Keratinocyte (primary cell): ENCODE results near the gene PNKD. TPM values are rescaled to one million over a fixed set of nuclear protein-coding genes. Genes with fewer than 3 reads are reported as not detected.

Experiments used
- DNase-seq: peaks from one replicate; pipeline ENCODE4 v3.0.0-alpha.2; 2011; ENCODE audit warnings: low read depth, missing footprints, low spot score
- FAIRE-seq: peaks from 2 replicates; lab custom pipeline; 2011; peaks lifted over from hg19 to GRCh38; lab: Jason Lieb, UNC
- H2AFZ ChIP-seq: 2 replicates; pipeline ENCODE4 v1.6.0; 2012; ENCODE audit warnings: low read length, control low read depth, inconsistent platforms; ENCODE audit not compliant: control insufficient read depth
- H3K27ac ChIP-seq: 2 replicates; pipeline ENCODE4 v1.5.1; 2011; ENCODE audit warnings: low read length; ENCODE audit not compliant: control insufficient read depth, insufficient read depth
- H3K27me3 ChIP-seq: 3 replicates; pipeline ENCODE4 v1.6.0; 2011; ENCODE audit warnings: low read length; ENCODE audit not compliant: control insufficient read depth, insufficient read depth; ENCODE audit errors: extremely low read depth
- H3K36me3 ChIP-seq, 2 experiments: 2 replicates in 1 of 2; 3 replicates in 1 of 2; pipeline ENCODE4 v1.5.1; 2011; ENCODE audit warnings: low read length in 2 of 2, mild to moderate bottlenecking in 1 of 2; ENCODE audit not compliant: control insufficient read depth in 2 of 2, insufficient read depth in 2 of 2; ENCODE audit errors: extremely low read depth in 1 of 2
- H3K4me1 ChIP-seq: 3 replicates; pipeline ENCODE4 v1.5.1; 2011; ENCODE audit warnings: low read length; ENCODE audit not compliant: control insufficient read depth, insufficient read depth; ENCODE audit errors: extremely low read depth
- H3K4me2 ChIP-seq: 3 replicates; pipeline ENCODE4 v1.6.0; 2011; ENCODE audit warnings: low read depth, low read length; ENCODE audit not compliant: control insufficient read depth, insufficient read depth; ENCODE audit errors: extremely low read depth
- H3K4me3 ChIP-seq, 3 experiments: fragments of 200-600 bp in 1 of 3; sonication (generic) in 1 of 3; 2 replicates in 2 of 3; 3 replicates in 1 of 3; pipeline ENCODE4 v1.5.1; 2011 to 2016; ENCODE audit warnings: low read length in 3 of 3, mild to moderate bottlenecking in 3 of 3, control low read depth in 2 of 3, inconsistent platforms in 1 of 3, low read depth in 1 of 3, mixed read lengths in 1 of 3, mixed run types in 1 of 3, moderate library complexity in 1 of 3; ENCODE audit not compliant: control insufficient read depth in 2 of 3, insufficient read depth in 2 of 3; ENCODE audit errors: extremely low read depth in 1 of 3
- H3K79me2 ChIP-seq: 2 replicates; pipeline ENCODE4 v1.6.0; 2012; ENCODE audit warnings: low read length; ENCODE audit not compliant: control insufficient read depth, insufficient read depth
- H3K9ac ChIP-seq: 3 replicates; pipeline ENCODE4 v1.6.0; 2011; ENCODE audit warnings: low read length; ENCODE audit not compliant: control insufficient read depth, insufficient read depth; ENCODE audit errors: extremely low read depth
- H3K9me1 ChIP-seq: 3 replicates; pipeline ENCODE4 v1.6.0; 2011; ENCODE audit warnings: low read length; ENCODE audit not compliant: control insufficient read depth, insufficient read depth; ENCODE audit errors: extremely low read depth
- H3K9me3 ChIP-seq: 2 replicates; pipeline ENCODE4 v1.5.1; 2012; ENCODE audit warnings: low read depth, low read length; ENCODE audit not compliant: control insufficient read depth
- H4K20me1 ChIP-seq: 3 replicates; pipeline ENCODE4 v1.6.0; 2011; ENCODE audit warnings: low read length; ENCODE audit not compliant: control insufficient read depth, insufficient read depth; ENCODE audit errors: extremely low read depth
- EZH2 ChIP-seq: IDR thresholded peaks from one replicate; pipeline ENCODE4 v1.6.1; 2012; ENCODE audit warnings: inconsistent platforms, mild to moderate bottlenecking, low read length, moderate library complexity
- dilution Hi-C: fragments of 300-500 bp; cut with MboI; formaldehyde crosslinking; loops from one replicate; pipeline ENCODE4 v1.7.0; 2020; ENCODE audit warnings: low sequenced_read_pairs; ENCODE audit not compliant: extremely low pct_ligation_motif_present
- polyA plus RNA-seq, 5 experiments: library from polyadenylated mRNA; depleted of rRNA in 3 of 5; stranded (reverse) in 3 of 5; stranded (forward) in 1 of 5; unstranded in 1 of 5; fragments of >200 nt; gene quantifications; 1 replicate in 1 of 5; 2 replicates in 3 of 5; 3 replicates in 1 of 5; pipeline versions ENCODE4 v1.2.1 to v1.2.3, GENCODE V29; 2011 to 2012; ENCODE audit warnings: missing spikeins in 2 of 5, low read depth in 1 of 5, low replicate concordance in 1 of 5
- TF ChIP-seq, protein P1 (sequence below), 3 experiments: IDR thresholded peaks in 1 of 3; conservative IDR thresholded peaks in 1 of 3; optimal IDR thresholded peaks in 1 of 3; 2 replicates in 2 of 3; 3 replicates in 1 of 3; pipeline versions ENCODE3 to v1.5.1; 2011; ENCODE audit warnings: low read length in 3 of 3, mild to moderate bottlenecking in 3 of 3, moderate library complexity in 2 of 3, control low read depth in 1 of 3, inconsistent platforms in 1 of 3; ENCODE audit not compliant: insufficient read depth in 2 of 3; ENCODE audit errors: extremely low read depth in 1 of 3

Gene PNKD
- polyA plus RNA-seq, 1 donor (not counting 4 experiments of a cell fraction or from before 2014, with no cell fraction given), result 22.8 TPM

DNA sequence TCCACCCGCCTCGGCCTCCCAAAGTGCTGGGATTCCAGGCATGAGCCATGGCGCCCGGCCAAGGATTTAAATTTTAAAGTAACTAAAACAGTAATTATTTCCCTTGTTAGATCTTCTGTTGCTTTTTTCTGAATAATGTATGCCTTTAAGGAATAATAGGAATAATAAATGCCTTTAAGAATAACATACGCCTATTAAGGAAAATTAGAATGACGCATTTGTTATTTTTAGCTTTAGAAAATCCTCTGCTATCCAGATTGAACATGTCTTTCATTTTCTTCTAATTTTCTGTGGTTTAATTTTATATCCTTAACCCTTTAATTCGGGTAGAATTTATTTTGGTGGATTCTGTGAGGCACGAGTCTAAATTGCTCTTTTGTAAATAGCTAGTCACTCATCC lies 45.1 kb downstream of the PNKD start:
- TF ChIP-seq EZH2, result no peak
- TF ChIP-seq, protein P1, sequence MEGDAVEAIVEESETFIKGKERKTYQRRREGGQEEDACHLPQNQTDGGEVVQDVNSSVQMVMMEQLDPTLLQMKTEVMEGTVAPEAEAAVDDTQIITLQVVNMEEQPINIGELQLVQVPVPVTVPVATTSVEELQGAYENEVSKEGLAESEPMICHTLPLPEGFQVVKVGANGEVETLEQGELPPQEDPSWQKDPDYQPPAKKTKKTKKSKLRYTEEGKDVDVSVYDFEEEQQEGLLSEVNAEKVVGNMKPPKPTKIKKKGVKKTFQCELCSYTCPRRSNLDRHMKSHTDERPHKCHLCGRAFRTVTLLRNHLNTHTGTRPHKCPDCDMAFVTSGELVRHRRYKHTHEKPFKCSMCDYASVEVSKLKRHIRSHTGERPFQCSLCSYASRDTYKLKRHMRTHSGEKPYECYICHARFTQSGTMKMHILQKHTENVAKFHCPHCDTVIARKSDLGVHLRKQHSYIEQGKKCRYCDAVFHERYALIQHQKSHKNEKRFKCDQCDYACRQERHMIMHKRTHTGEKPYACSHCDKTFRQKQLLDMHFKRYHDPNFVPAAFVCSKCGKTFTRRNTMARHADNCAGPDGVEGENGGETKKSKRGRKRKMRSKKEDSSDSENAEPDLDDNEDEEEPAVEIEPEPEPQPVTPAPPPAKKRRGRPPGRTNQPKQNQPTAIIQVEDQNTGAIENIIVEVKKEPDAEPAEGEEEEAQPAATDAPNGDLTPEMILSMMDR (optimal IDR thresholded peaks at IDR 0.05 in 1 of 3, IDR thresholded peaks at IDR 0.05 in 1 of 3, conservative IDR thresholded peaks at IDR 0.05 in 1 of 3; ENCODE audit: extremely low read depth in 1 of 3, insufficient read depth in 2 of 3, low read length in 3 of 3), result no peak
- Histone ChIP-seq H3K4me1 (peaks cover 10% of the 10 kb centered on the region), H3K36me3 (no peaks in the 10 kb centered on the region), H3K27me3 (no peaks in the 10 kb centered on the region), H3K4me2 (no peak overlapping the region), H3K79me2 (no peaks in the 10 kb centered on the region), H3K9me1 (peaks cover 6% of the 10 kb centered on the region), H3K9me3 (no peaks in the 10 kb centered on the region), H4K20me1 (no peaks in the 10 kb centered on the region), H3K27ac (no peak overlapping the region), H3K9ac (no peak overlapping the region), H2AFZ (no peak overlapping the region), H3K4me3 (no peak overlapping the region)
- dilution Hi-C loops, result no loop called here
- DNase-seq (no peak), FAIRE-seq (no peak)

DNA sequence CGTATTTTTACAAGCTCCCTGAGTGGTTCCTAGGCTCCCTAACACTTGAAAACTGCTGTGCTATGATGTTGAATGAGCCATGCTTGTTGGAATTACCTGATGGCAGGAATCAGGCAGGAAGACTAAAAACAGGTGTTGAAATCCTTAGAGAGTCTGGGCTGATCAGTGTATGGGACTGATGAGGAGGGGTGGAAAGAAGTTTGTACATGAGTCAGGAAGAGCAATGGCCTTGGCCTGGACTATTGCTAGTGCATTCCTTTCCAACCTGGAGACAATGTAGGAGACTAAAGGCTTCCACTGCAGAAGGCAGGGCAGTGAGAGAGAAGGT lies 46.9 kb downstream of the PNKD start:
- DNase-seq, result no peak
- dilution Hi-C loops, result no loop called here
- no peaks in the 10 kb centered on the region for H3K36me3 ChIP-seq
- H3K9me3 ChIP-seq, result no peaks in the 10 kb centered on the region
- H2AFZ ChIP-seq, result peak overlapping the region; percentile 40
- H3K4me1 ChIP-seq, result peaks cover 16% of the 10 kb centered on the region
- no peak overlapping the region for H3K27ac ChIP-seq
- peak overlapping the region; percentile 32 for H3K4me2 ChIP-seq
- no peaks in the 10 kb centered on the region for H4K20me1 ChIP-seq
- no peaks in the 10 kb centered on the region for H3K79me2 ChIP-seq
- H3K9ac ChIP-seq, result no peak overlapping the region
- no peak overlapping the region for H3K4me3 ChIP-seq
- FAIRE-seq, result peak; percentile 67
- no peaks in the 10 kb centered on the region for H3K27me3 ChIP-seq
- TF ChIP-seq, protein P1 (optimal IDR thresholded peaks at IDR 0.05 in 1 of 3, IDR thresholded peaks at IDR 0.05 in 1 of 3, conservative IDR thresholded peaks at IDR 0.05 in 1 of 3; ENCODE audit: extremely low read depth in 1 of 3, insufficient read depth in 2 of 3, low read length in 3 of 3), result no peak
- TF ChIP-seq EZH2, result no peak
- peaks cover 6% of the 10 kb centered on the region for H3K9me1 ChIP-seq
